GM21381 (cell line): ENCODE data around the gene ACACA.
"Not testable (repeated sequence)": the region's sequence is repeated elsewhere in the genome, so short reads cannot be mapped to it uniquely, and the experiment has no call there.

ENCODE experiments used
- ATAC-seq: cut with Tn5 transposase; IDR thresholded peaks from one replicate; pipeline ENCODE4 v1.9.1; 2021; ENCODE audit warnings: mild to moderate bottlenecking, moderate library complexity; ENCODE audit not compliant: unreplicated experiment

ACACA gene

DNA sequence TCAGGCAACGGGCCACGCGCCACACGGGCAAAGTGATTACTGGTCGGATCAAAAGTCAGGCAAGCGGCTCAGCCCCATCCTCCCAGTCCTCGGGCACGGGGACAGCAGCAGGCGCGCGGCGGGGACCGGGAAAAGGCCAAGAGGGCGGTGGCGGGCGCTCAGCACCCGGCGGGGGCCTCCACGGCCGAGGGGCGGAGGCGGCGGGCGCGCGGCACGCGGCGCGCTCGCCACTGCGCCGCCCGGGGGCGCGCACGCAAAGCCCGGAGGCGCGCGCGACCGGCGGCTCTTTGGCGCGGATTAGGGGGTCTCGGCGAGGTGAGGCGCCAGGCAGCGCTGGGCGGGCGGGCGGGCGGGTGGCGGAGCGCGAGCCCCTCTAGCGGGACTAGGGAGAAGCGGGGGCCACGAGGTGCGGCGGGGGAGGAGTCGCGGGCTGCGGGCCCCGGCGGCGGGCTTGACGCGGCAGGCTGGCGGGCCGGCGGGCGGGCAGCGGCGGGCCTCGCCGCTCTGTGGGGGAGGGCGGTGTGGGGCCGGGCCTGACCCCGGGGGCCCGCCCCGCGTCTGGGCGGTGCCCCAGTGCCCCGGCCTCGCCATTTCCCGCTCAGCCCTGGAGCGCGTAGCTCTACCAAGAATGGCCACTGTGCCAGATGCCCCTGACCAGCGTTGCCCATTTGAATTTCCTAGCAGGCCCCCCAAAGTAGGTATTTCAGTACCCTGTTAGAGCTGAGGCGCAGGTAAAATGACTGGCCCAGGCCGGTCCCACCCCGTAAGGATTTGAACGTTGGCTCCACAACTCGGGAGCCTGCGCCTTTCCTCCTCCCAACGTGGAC is at the start of gene ACACA, which contains the start of gene TADA2A:
TSS of gene ACACA (minus strand) at position 202 of the 827 bp plus-strand sequence. CDS start 537 bp downstream, outside the sequence.
TSS of gene TADA2A (plus strand) at position 252 of the 827 bp plus-strand sequence. CDS start 4,480 bp downstream, outside the sequence.
- ATAC-seq, result peak; percentile 76

DNA sequence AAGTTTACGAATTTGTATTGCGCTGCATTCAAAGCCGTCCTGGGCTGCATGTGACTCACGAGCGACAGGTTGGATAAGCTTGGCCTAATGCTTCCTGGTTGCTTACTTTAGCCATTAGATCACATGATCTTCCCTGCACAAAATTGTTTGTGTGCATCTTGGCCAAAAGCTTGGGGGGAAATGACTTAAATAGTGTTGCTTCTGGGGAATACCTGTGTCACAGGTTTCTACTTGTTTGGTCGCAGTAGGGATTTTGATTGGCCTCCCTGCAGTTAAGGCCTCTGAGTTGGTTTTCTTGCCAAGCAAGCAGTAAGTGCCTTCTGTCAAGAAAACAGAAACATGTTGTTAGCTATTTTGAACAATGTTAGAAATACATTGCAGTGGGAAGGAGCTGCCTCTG is 43.5 kb upstream of the ACACA start:
- no peak for ATAC-seq

DNA sequence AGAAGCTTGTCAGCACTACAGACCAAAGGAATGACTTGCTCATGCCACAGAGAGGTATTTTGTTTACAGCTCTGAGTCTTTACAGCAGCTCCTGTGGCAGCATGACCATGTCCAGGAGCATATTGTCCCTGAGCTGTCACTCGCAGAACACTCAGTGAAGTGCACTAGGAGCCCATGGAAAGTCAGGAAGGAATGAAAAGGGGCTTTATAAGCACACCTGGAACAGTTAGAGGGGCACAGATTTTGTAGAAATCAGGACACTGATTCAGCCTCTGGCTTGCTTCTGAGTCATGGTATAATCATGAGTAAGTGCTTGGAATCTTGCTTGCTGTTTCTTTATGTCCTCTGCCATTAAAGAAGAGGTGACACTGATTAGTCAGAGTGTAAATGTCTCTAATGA is 41.0 kb upstream of the ACACA start:
- no peak for ATAC-seq

DNA sequence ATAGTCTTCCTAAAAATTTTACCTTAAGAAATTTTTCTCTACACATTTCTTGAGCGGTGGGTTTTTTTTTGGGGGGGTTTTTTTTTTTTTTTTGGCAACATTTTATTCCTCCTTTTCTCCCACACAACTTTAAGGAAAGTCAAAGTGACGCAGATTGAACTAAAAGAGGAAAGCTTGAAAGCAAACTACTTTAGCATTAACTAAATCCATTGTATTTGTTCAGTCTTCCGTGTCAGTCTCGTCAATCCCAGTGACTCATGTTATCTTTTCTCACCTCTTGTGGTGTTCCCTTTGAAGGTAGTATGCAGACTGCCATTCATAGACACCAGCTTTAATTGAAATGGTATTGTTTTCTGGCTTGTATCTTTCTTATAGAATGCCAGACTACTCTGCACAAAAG is 39.4 kb upstream of the ACACA start:
- no peak for ATAC-seq

DNA sequence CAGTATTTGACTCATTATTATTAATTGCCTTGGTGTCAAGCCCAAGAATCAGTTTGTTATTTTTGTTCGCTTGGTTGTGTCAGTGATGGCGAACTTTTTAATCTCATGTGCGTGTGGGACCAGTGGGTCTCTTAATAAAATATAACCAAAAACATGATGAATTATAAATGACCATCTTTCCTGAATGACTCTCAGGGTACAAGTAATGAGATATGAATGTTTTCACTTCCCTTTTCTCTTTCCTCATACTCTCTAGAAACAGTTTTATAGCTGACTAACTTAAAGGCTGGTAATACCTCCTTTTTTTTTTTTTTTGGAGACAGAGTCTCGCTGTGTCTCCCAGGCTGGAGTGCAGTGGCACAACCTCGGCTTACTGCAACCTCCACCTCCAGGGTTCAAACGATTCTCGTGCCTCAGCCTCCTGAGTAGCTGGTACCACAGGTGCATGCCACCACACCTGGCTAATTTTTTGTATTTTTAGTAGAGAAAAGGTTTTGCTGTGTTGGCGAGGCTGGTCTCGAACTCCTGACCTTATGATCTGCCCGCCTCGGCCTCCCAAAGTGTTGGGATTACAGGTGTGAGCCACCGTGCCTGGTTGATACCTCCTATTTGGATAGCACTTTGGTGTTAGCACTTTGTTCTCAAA is 34.9 kb upstream of the ACACA start:
- not testable (repeated sequence) for ATAC-seq

DNA sequence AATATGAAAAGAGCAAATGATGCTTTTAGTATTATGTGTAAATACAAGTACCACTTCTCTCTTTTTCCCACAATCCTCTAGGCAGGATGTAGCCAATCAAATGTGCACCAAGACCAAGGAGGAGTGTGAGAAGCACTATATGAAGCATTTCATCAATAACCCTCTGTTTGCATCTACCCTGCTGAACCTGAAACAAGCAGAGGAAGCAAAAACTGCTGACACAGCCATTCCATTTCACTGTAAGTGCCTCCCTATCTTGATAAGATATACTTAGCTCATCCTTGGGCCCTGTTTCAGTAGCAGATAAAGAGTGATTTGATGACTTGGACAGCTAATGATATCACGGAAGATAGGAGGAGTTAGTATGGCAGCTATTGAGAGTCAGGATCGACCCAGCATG is 33.8 kb upstream of the ACACA start:
- ATAC-seq, result no peak

DNA sequence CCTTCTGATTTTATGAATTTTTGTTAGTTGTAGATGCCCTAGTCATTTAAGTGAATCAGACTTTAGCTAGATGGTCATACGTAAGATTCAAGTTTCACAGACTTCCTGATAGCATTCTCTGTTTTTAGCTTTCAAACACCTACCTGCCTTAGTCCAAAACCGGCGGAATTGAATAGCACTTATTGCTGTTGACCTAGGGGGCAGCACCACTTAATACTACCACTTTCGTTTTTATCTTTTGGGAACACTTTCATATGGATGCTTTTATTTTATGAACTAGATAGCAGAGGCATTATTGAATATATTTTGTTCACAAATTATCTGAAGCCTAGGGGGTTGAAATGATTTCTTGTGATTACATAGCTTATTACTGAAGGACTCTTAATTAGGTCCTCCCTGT is 31.5 kb upstream of the ACACA start:
- ATAC-seq, result no peak

DNA sequence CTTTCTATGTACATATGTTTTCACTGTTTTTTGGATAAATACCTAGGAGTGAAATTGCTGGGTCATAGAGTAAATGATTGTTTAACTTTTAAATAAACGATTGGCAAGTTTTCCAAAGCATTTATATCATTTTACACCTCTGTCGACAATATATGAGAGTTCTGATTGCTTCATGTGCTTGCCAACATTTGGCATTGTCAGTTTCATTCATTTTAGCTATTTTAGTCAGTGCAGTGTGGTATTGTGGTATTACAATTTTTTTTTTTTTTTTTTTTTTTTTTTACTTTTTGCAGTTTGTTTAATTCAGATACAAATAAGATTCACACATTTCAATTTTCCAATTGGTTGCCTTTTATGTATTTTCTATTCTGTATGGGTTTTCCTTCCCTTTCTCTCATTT is 26.0 kb upstream of the ACACA start:
- no peak for ATAC-seq

DNA sequence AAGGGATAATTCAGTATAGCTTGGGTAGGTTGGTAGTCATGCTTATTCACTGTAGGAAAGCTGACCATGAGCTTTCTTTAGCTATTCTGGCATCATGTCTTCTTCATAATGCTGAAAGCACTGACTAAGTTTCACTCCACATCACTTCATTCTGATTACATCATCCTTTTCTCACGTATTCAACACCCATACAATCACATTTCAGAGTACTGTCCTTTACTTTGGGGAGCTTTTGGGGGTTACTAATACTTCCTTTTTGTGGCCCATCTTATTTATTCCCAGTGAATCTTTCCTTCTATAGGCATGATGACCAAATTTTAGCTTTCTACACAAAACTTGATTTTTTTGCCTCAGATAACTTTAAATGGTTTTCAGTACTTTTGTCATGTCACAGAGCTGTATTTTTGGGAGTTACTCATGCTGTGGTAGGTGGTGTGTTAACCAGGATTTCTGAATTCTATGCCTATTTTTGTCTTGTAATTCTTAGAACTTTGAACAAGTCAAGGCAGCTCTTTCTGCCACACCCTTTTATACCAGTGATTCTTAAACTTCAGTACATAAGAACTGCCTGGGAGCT is 23.5 kb upstream of the ACACA start:
- ATAC-seq, result no peak

DNA sequence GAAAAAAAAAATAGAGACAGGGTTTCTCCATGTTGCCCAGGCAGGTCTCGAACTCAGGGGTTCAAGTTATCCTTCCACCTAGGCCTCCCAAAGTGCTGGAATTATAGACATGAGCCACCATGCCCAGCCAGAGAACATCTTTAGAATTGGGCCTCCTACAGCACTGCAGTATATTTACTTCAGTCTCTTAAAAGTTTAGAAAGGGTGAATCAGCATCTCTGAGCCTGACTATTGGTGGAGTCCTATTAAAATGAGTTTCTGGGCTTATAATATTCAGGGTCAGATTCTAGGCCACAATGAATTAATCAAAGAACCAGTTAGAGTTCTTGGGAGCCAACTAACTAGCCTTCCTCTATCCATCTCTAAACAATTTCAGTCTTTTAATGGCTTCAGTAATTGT is 22.8 kb upstream of the ACACA start:
- ATAC-seq, result no peak

DNA sequence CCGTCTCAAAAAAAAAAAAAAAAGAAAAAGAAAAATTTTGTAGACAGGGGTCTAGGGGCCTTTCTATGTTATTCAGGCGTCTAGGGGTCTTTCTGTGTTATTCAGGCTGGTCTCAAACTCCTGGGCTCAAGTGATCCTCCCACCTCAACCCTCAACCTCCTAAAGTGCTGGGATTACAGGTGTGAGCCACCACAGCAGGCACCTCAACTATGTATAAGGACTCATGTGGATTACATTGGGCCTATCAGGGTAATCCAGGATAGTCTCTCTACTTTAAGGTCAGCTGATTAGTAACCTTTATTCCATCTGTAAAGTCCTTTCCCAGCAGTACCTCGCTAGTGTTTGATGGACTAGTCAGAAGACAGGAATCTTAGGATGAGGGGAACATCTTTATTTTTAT is 22.4 kb upstream of the ACACA start:
- no peak for ATAC-seq

DNA sequence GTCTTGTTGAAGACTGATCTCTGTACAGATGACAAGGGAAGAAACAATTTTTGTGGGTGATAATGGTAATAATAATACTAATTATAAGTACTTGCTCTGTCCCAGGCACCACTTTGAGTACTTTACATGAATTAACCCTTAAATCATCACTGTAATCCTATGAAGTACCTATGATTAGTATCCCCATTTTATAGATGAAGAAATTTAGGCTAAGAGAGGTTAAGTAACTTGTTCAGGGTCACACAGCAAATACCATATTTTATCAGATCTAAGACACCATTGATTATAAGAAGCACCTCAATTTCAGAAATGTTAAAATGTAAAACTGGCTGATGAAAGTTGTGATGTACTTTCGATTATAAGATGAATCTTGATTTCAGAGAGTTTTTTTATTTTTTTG is 18.6 kb upstream of the ACACA start:
- no peak for ATAC-seq

DNA sequence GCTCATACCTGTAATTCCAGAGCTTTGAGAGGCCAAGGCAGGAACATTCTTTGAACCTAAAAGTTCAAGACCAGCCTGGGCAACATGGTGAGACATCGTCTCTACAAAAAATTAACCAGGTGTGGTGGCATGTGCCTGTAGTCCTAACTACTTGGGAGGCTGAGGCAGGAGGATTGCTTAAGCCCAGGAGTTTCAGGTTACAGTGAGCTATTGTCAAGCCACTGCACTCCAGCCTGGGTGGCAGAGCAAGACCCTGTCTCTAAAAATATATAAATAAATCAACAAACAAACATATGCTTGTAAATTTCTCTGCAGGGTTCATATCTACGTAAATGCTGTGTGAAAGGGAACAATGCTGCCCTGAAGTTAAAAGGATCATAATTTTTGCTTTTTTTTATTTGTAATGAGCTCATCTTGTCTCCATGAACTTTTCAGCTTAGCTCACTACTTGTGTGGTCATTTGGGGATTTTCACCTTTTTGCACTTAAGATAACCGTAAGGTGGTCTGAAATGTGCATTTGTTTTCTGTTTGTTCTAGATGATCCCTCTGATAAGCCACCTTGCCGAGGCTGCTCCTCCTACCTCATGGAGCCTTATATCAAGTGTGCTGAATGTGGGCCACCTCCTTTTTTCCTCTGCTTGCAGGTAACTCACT is 16.5 kb upstream of the ACACA start:
- ATAC-seq, result no peak

DNA sequence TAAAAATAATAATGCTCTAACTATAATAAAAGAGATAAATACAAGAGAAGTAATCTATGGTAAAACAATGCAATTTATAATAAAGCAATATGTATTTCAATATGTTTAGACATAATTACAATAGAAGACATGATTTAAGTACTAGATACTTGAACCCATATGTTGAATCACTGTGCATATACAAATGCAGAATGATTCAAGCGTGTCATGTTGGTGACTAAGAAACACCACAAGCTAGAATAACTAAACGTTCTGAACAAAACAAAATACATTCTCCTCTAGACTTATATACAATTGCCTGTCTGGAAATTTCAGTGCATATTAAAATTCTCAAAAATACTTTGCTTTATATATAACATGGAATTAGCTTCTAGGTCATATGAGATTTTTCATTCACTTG is 11.2 kb upstream of the ACACA start:
- no peak for ATAC-seq

DNA sequence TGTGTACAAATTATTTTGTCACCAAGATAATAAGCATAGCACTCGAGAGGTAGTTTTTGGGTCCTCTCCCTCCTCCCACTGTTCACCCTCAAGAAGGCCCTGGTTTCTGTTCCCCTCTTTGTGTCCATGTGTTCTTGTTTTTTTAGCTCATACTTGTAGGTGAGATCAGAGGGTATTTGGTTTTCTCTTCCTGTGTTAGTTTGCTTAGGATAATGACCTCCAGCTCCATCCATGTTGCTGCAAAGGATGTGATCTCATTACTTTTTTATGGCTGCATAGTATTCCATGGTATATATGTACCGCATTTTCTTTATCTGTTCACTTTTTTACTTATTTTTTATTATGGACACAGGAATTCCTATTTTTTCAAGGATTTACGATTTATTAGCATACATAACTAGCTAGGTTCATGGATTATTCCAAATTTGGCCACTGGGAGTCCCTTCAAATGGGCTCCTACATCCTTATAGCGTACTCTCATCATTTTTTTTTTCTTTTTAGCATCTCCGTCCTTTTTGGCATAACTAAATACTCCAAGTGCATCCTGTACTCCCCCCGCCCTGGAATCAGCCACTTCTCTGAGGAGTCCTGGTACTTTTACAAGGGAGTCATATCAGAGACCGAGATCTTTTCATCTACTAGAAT is 7.4 kb upstream of the ACACA start:
- ATAC-seq, result no peak

DNA sequence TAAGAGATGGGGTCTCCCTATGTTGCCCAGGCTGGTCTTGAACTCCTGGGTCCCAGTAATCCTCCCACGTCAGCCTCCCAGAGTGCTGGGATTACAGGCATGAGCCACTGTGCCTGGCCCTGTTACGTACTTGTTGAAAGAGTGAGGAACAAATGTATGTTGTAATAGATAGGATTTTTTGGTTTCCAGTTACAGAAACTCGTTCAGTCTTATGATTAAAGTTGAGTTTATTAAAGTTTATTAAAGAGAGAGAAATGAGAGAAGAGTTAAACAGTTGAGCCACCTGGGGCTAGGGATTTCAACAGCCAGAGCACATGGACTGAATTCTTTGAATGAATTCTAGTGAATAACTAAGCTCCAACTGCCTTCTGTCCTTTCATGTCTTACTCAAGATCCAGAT is 3.7 kb upstream of the ACACA start:
- ATAC-seq, result no peak

DNA sequence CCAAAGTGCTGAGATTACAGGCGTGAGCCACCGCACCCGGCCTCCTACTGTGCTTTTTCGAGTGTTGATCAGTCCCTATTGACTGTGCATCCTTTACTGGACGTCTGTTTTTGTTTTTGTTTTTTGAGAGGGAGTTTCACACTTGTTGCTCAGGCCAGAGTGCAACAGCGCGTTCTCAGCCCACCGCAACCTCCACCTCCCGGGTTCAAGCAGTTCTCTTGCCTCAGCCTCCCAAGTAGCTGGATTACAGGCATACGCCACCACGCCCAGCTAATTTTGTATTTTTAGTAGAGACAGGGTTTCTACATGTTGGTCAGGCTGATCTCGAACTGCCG is 1.5 kb upstream of the ACACA start:
- ATAC-seq, result not testable (repeated sequence)

DNA sequence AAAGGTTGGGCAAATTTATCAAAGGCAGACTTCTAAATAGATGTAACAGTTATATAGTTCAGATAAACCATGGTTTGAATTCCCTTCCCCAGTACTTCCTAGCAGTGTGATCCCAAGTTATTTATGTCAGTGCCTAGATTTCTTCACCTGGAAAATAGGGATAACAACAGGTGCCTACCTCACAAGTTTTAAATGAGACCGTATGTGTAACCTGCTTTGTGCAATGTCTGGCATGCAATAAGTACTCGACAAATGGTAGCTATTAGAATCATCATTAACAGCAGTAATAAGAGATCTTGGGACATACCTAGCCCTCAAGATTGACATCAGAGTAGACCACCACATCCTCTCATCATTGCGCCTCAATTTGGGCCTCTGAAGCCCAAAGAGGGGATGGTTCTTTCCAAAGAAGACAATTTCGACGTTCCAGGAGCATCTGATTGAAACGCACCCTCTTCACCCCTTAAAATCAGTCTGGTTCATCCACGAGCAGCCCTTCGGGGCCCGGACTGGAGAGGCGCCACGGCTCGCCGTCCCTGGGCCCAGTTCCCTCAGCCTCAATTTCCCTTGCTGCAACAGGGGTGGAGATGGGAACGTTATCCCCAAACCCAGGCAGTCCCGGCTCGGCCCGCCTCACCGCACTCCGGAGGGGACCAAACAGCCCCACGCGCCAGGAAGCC is 541 bp downstream of the ACACA start:
- ATAC-seq, result peak; percentile 25

DNA sequence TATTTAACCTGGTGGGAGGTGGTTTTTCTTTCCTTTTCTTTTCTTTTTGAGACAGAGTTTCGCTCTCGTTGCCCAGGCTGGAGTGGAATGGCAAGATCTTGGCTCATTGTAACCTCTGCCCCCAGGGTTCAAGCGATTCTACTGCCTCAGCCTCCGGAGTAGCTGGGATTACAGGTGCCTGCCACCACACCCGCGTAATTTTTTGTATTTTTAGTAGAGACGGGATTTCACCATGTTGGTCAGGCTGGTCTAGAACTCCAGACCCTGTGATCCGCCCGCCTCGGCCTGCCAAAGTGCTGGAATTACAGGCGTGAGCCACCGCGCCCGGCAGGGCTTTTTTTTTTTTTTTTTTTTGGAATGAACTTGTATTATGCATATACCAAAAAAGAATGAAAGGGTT is 1.1 kb downstream of the ACACA start:
- not testable (repeated sequence) for ATAC-seq

DNA sequence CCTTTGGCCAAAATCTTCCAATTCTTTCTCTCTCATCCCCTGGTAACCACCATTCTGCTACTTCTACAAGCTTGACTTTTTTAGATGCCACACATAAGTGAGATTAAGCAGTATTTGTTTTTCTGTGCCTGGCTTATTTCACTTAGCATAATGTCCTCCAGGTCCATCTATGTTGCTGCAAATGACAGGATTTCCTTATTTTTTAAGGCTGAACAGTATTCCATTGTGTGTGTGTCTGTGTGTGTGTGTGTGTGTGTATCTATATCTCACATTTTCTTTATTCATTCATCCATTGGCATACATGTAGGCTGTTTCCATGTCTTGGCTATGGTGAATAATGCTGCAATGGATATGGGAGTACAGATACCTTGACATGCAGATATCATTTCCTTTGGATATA is 6.1 kb downstream of the ACACA start:
- ATAC-seq, result no peak
